Duodenal mucosa (tissue), 2 donors: ENCODE results near the gene DNM2.
"Not testable (repeated sequence)": the region's sequence is repeated elsewhere in the genome, so short reads cannot be mapped to it uniquely, and the experiment has no call there.

Experiments
- H3K27ac ChIP-seq: one replicate; pipeline ENCODE4 v1.7.0; 2013; ENCODE audit warnings: low read depth, low read length
- H3K27me3 ChIP-seq, 2 donors: one replicate each; pipeline ENCODE4 v1.7.0; 2013; ENCODE audit warnings: low read length in 2 of 2, control low read depth in 1 of 2; ENCODE audit not compliant: insufficient read depth in 2 of 2, control insufficient read depth in 1 of 2
- H3K36me3 ChIP-seq, 2 donors: one replicate each; pipeline ENCODE4 v1.7.0; 2013; ENCODE audit warnings: low read length in 2 of 2, control low read depth in 1 of 2; ENCODE audit not compliant: insufficient read depth in 2 of 2, control insufficient read depth in 1 of 2
- H3K4me1 ChIP-seq, 2 donors: one replicate each; pipeline ENCODE4 v1.7.0; 2013; ENCODE audit warnings: low read length in 2 of 2, control low read depth in 1 of 2; ENCODE audit not compliant: insufficient read depth in 2 of 2, control insufficient read depth in 1 of 2
- H3K4me3 ChIP-seq, 2 donors: one replicate each; pipeline ENCODE4 v1.7.0; 2013; ENCODE audit warnings: low read length in 2 of 2, low read depth in 1 of 2
- H3K9ac ChIP-seq, 2 donors: one replicate each; pipeline ENCODE4 v1.7.0; 2013; ENCODE audit warnings: low read length in 2 of 2, low read depth in 1 of 2
- H3K9me3 ChIP-seq, 2 donors: one replicate each; pipeline ENCODE4 v1.7.0; 2013; ENCODE audit warnings: low read length in 2 of 2, control low read depth in 1 of 2; ENCODE audit not compliant: control insufficient read depth in 1 of 2

DNM2 gene

GRCh38 chr19:10717356-10718204, at the start of gene DNM2:
DNM2 (plus strand) TSS chr19:10718079; CDS start chr19:10718243, 164 bp downstream.
- Histone ChIP-seq H3K27me3 (no peaks in the 10 kb centered on the region), H3K9me3 (no peaks in the 10 kb centered on the region), H3K4me1 (peaks cover 11 to 39% of the 10 kb centered on the region in 2 donors), H3K4me3 (peak within 1 kb of the TSS; percentile 96), H3K9ac (peak within 1 kb of the TSS; percentile 94 to 98), H3K36me3 (peaks cover 5 to 16% of the 10 kb centered on the region in 2 donors), H3K27ac (peak within 1 kb of the TSS; percentile 94)

- H3K27ac ChIP-seq = no peak overlapping the region
- H3K9me3 ChIP-seq = no peaks in the 10 kb centered on the region
- H3K27me3 ChIP-seq = no peaks in the 10 kb centered on the region
- peaks cover 13 to 46% of the 10 kb centered on the region in 2 donors for H3K36me3 ChIP-seq
- H3K4me1 ChIP-seq = peaks cover 4 to 10% of the 10 kb centered on the region in 2 donors
- H3K9ac ChIP-seq = no peak overlapping the region
- no peak overlapping the region for H3K4me3 ChIP-seq
These were observed 48.6 kb upstream of the DNM2 start for GRCh38 chr19:10669246-10669645.

DNA sequence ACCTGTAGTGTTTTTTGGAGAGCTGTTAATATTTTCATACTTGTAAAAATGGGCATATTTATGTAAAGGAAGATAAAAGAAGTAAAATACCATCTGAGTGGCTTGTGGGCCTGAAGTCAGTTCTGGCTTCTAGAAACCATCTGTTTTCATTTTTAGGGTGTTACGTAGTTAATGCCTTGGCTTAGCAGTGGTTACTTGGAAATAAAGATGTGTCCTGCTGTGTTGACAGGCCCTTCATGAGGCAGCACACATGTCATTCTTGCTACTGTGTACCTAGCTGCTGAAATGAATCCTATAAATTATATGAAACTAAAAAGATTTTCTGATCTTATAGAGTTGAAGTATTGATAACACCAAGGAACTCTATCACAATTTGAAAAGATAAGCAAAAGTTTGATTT, 47.7 kb upstream of the DNM2 start:
- H3K9me3 ChIP-seq = no peaks in the 10 kb centered on the region
- peaks cover 4 to 10% of the 10 kb centered on the region in 2 donors for H3K4me1 ChIP-seq
- H3K36me3 ChIP-seq = peaks cover 13 to 52% of the 10 kb centered on the region in 2 donors
- no peaks in the 10 kb centered on the region for H3K27me3 ChIP-seq
- H3K9ac ChIP-seq = no peak overlapping the region
- H3K27ac ChIP-seq = no peak overlapping the region
- no peak overlapping the region for H3K4me3 ChIP-seq

DNA sequence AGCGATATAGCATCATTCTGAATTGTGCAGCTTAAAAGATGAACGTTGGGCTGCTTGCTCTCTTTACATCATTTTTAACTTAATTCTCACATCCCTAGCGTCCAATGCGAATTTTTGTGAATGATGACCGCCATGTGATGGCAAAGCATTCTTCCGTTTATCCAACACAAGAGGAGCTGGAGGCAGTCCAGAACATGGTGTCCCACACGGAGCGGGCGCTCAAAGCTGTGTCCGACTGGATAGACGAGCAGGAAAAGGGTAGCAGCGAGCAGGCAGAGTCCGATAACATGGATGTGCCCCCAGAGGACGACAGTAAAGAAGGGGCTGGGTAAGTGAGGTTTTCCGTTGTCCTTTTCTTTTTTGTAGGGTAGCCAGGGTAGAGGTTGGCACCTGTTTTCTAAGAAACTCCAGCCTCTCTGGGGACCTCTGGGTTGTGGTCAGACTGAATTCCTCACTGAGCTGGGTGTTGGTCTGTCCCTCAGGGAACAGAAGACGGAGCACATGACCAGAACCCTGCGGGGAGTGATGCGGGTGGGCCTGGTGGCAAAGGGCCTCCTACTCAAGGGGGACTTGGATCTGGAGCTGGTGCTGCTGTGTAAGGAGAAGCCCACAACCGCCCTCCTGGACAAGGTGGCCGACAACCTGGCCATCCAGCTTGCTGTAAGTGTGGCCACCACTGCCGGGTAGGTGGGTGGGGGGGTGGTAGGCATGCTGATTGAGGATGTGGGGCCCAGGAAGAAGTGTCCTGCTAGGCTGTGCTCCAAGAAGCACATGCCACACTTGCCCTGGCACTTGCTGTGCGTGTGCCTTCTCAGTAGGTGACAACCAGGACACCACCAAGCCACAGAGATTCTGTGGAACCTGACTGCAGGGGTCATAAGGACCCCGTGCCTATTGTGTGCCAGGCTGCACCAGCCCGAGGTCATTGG, 46.7 kb upstream of the DNM2 start:
- H3K36me3 ChIP-seq = peaks cover 13 to 59% of the 10 kb centered on the region in 2 donors
- H3K27me3 ChIP-seq = no peaks in the 10 kb centered on the region
- no peak overlapping the region for H3K4me3 ChIP-seq
- H3K27ac ChIP-seq = no peak overlapping the region
- no peaks in the 10 kb centered on the region for H3K9me3 ChIP-seq
- H3K4me1 ChIP-seq = peaks cover 4 to 10% of the 10 kb centered on the region in 2 donors
- H3K9ac ChIP-seq = no peak overlapping the region

DNA sequence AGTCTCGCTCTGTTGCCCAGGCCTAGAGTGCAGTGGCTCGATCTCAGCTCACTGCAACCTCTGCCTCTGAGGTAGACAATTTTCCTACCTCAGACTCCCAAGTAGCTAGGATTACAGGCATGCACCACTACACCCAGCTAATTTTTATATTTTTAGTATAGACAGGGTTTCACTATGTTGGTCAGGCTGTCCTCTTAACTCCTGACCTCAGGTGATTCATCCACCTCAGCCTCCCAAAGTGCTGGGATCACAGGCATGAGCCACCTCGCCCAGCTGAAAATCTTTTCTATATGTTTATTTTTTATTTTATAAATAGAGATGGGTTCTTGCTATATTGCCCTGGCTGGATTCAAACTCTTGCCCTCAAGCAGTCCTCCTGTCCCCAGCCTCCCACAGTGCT, 46.0 kb upstream of the DNM2 start:
- not testable (repeated sequence) for H3K9ac ChIP-seq, H3K27ac ChIP-seq, H3K27me3 ChIP-seq, H3K4me3 ChIP-seq, H3K4me1 ChIP-seq, H3K9me3 ChIP-seq
- peaks cover 15 to 62% of the 10 kb centered on the region in 2 donors for H3K36me3 ChIP-seq

- peaks cover 40 to 85% of the 10 kb centered on the region in 2 donors for H3K36me3 ChIP-seq
- H3K9me3 ChIP-seq, H3K4me3 ChIP-seq, H3K4me1 ChIP-seq, H3K27me3 ChIP-seq, H3K9ac ChIP-seq, H3K27ac ChIP-seq: not testable (repeated sequence)
These were observed 42.7 kb upstream of the DNM2 start for GRCh38 chr19:10675214-10675613.

- no peaks in the 10 kb centered on the region for H3K27me3 ChIP-seq
These were observed 40.1 kb upstream of the DNM2 start for GRCh38 chr19:10677751-10678150.

GRCh38 chr19:10678813-10679212, 39.1 kb upstream of the DNM2 start:
- Histone ChIP-seq H3K36me3 (peaks cover 62 to 87% of the 10 kb centered on the region in 2 donors), H3K9me3 (no peaks in the 10 kb centered on the region), H3K4me3 (no peak overlapping the region), H3K27ac (no peak overlapping the region), H3K9ac (no peak overlapping the region), H3K27me3 (no peaks in the 10 kb centered on the region), H3K4me1 (no peaks in the 10 kb centered on the region)

More at GRCh38 chr19:10677751-10678150, 40.1 kb upstream of the DNM2 start:
- Histone ChIP-seq H3K9ac (no peak overlapping the region), H3K4me1 (no peaks in the 10 kb centered on the region), H3K27ac (no peak overlapping the region), H3K4me3 (no peak overlapping the region), H3K9me3 (no peaks in the 10 kb centered on the region), H3K36me3 (peaks cover 52 to 86% of the 10 kb centered on the region in 2 donors)

GRCh38 chr19:10679743-10680142, 38.1 kb upstream of the DNM2 start:
- no peaks in the 10 kb centered on the region for H3K9me3 ChIP-seq
- no peaks in the 10 kb centered on the region for H3K27me3 ChIP-seq
- H3K27ac ChIP-seq = no peak overlapping the region
- H3K36me3 ChIP-seq = peaks cover 68 to 91% of the 10 kb centered on the region in 2 donors
- no peak overlapping the region for H3K9ac ChIP-seq
- no peaks in the 10 kb centered on the region for H3K4me1 ChIP-seq
- H3K4me3 ChIP-seq = no peak overlapping the region
